HUES48 (cell line): Measurements from ENCODE around the gene MARCHF10.
"Not testable (repeated sequence)": the region's sequence is repeated elsewhere in the genome, so short reads cannot be mapped to it uniquely, and the experiment has no call there.

Experiments
- H3K27ac ChIP-seq: one replicate; pipeline ENCODE4 v1.7.0; 2013; ENCODE audit warnings: low read depth, low read length, inconsistent platforms
- H3K27me3 ChIP-seq: 2 replicates; pipeline ENCODE4 v1.6.1; 2013; ENCODE audit warnings: mild to moderate bottlenecking, low read length; ENCODE audit not compliant: control insufficient read depth, insufficient read depth
- H3K36me3 ChIP-seq: 2 replicates; pipeline ENCODE4 v1.6.1; 2013; ENCODE audit warnings: low read length; ENCODE audit not compliant: control insufficient read depth, insufficient read depth
- H3K4me1 ChIP-seq: 2 replicates; pipeline ENCODE4 v1.6.1; 2013; ENCODE audit warnings: mild to moderate bottlenecking, low read length; ENCODE audit not compliant: control insufficient read depth, insufficient read depth
- H3K4me3 ChIP-seq: 2 replicates; pipeline ENCODE4 v1.5.1; 2013; ENCODE audit warnings: mild to moderate bottlenecking, low read depth, low read length
- H3K9ac ChIP-seq: 2 replicates; pipeline ENCODE4 v1.6.1; 2013; ENCODE audit warnings: mild to moderate bottlenecking, low read depth, low read length, moderate library complexity
- H3K9me3 ChIP-seq: 2 replicates; pipeline ENCODE4 v1.6.1; 2013; ENCODE audit warnings: low read length; ENCODE audit not compliant: control insufficient read depth, insufficient read depth

The MARCHF10 gene

DNA sequence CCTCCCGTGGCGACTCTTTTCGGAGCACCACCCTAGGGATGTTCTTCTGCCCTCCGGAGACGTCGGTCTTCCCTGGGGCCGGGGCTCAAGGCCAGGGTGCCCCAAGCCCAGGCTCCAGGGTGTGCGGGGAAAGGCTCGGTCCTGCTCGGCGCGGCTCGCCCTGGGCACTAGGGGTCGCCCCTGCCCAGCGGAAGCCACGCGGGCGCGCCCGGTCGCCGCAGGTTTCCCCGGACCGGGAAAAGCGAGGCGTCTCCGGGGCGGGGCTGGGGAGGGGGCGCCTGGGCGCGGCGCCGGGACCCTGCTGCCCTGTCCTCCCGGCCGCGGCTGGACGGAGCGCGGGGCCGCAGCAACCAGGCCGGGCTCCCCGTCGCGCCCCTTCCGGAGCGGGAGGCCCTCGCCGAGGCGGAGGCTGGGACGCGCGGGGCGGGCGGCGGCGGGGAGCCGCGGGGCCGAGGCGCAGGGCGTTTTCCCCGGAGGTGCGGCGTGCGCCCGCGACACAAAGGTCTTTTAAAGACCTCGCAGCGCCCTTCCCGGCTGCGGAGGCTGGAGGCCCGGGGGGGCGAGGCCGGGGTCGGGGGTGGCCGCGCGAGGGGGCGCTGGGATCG, 104.2 kb downstream of the MARCHF10 start:
- peak overlapping the region; percentile 63 for H3K27ac ChIP-seq
- peak overlapping the region; percentile 74 for H3K9ac ChIP-seq
- no peaks in the 10 kb centered on the region for H3K36me3 ChIP-seq

DNA sequence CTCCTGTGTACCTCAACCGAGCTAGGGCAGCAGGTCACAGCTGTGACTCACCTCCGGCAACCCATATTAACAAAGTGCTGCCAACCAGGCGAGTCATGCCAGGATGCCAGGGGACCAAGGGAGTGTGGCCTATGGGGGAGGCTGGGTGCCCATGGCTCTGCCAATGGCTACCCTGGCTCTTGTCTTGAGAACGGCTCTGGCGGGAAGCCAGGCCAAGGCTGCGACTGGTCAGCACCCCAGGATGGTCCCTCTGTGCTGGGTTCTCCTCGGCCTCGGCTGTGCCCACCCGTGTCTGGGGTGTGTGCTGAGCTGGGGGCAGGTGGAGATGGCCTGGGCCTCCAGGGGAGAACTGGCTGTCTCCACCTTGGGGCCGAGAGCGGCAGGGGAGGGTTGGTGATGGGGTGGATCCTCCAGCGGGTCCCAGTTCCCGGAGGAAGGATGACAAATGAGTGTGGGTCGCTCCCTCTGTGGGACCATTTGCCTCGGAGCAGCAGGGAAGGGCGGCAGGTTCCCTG, 104.8 kb downstream of the MARCHF10 start:
- Histone ChIP-seq H3K4me3 (peak overlapping the region; percentile 73), H3K27me3 (peaks cover 23% of the 10 kb centered on the region; the same call in 1 of the 2 replicates), H3K36me3 (no peaks in the 10 kb centered on the region), H3K4me1 (peaks cover 30% of the 10 kb centered on the region), H3K9me3 (no peaks in the 10 kb centered on the region), H3K27ac (no peak overlapping the region), H3K9ac (no peak overlapping the region)

More for the DNA sequence above, 104.2 kb downstream of the MARCHF10 start:
- peak overlapping the region; percentile 73 for H3K4me3 ChIP-seq
- H3K4me1 ChIP-seq, result peaks cover 30% of the 10 kb centered on the region
- H3K27me3 ChIP-seq, result peaks cover 23% of the 10 kb centered on the region; the same call in 1 of the 2 replicates
- H3K9me3 ChIP-seq, result peaks cover 5% of the 10 kb centered on the region; the same call in 1 of the 2 replicates

DNA sequence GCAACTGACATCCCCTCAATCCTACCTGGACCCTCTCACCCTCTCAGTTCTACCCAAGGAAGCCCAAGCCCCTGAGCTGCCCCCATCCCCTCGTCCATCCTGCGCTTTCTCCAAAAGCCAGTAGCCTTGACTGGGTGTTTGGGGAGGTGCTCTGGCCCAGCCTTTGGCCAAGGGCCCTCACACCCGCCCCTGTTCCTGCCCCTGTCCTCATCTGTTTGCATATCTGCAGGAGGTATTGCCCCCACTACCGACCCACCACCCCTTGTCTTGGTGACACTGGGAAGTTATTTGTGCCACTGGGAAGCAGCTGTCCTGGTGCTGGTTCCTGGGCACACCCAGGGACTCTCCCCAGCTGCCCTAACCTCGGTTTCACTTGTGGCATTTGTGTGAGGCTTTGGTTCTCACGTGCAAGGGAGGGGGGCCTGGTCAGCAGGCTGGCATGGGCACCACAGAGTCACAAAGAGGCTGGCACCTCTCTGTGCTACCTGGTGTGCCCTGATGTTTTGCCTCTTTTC, 105.3 kb downstream of the MARCHF10 start:
- H3K9ac ChIP-seq, result no peak overlapping the region
- no peak overlapping the region for H3K27ac ChIP-seq
- H3K27me3 ChIP-seq, result peaks cover 23% of the 10 kb centered on the region; the same call in 1 of the 2 replicates
- no peak overlapping the region for H3K4me3 ChIP-seq
- H3K4me1 ChIP-seq, result peaks cover 30% of the 10 kb centered on the region
- H3K9me3 ChIP-seq, result no peaks in the 10 kb centered on the region
- H3K36me3 ChIP-seq, result no peaks in the 10 kb centered on the region

DNA sequence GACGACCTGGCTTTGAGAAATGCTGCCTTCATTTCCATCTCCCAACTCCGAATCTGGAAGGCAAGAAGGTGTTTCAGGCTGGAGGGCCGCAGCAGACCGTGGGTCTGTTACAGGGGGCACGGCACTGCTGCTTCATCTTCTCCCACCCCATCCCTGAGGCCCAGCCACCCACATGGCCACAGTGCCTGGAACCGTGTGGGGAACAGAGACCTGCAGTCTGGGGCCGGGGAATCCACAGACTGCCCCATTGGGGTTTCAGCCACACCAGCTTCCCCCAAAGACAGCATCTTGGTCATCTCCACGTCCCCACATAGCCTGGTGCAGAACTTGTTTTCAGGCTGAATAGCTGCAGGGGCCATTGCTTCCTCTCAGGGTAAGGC, 106.4 kb downstream of the MARCHF10 start:
- Histone ChIP-seq H3K4me3 (no peak overlapping the region), H3K36me3 (no peaks in the 10 kb centered on the region), H3K27ac (no peak overlapping the region), H3K4me1 (peaks cover 22% of the 10 kb centered on the region), H3K9ac (no peak overlapping the region), H3K9me3 (no peaks in the 10 kb centered on the region), H3K27me3 (peaks cover 14% of the 10 kb centered on the region; the same call in 1 of the 2 replicates)

DNA sequence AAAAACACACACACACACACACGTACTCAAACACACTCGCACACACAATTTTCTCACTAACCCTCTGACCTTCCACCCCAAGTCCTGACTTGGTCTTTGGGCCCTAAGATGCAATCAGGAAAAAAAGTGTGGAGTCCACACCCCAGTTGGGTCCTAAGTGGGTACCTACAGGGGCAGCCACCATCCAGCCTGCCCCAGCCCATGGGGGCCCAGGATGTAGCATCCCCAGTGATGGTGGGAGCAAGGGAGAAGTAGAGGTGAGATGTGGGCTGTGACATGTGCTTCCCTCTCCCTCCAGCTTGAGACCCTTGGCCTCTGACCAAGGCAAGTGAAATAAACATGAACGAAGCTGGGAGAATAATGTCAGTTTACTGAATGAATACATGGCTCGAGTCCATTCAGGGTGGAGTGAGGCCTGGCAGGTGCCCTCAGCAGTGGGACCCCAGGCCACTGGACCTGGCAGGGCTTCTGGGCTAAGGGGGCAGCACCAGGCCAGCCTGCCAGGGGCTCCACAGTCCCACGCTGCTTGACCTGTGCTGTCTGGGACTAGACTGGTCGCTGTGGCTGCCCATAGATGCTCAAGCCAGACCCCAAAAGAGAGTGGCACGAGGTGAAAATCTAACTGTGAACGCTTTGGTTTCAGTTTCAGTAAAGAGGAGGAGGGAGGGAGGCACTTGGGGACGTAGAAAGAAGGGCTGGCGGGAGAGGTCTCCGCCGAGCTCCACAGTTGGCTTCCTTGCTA, 107.0 kb downstream of the MARCHF10 start:
- Histone ChIP-seq H3K9ac (no peak overlapping the region), H3K27me3 (peaks cover 12% of the 10 kb centered on the region; the same call in 1 of the 2 replicates), H3K27ac (no peak overlapping the region), H3K36me3 (no peaks in the 10 kb centered on the region), H3K9me3 (no peaks in the 10 kb centered on the region), H3K4me1 (peaks cover 16% of the 10 kb centered on the region), H3K4me3 (no peak overlapping the region)

DNA sequence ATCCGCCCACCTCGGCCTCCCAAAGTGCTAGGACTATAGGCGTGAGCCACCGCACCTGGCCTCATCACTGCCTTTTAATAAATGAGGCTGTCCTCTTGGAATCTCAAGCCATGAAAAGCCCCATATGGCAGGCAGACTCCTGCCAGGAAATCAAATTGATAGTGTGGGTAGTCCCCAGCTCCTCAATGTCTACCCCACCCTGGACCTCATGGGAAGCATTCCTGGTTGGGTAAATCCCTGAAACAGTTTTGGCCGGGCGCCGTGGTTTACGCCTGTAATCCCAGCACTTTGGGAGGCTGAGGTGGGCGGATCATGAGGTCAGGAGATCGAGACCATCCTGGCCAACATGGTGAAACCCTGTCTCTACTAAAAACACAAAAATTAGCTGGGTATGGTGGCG, 109.7 kb downstream of the MARCHF10 start:
- H3K27ac ChIP-seq, H3K36me3 ChIP-seq, H3K27me3 ChIP-seq, H3K9ac ChIP-seq, H3K9me3 ChIP-seq, H3K4me1 ChIP-seq, H3K4me3 ChIP-seq: not testable (repeated sequence)

DNA sequence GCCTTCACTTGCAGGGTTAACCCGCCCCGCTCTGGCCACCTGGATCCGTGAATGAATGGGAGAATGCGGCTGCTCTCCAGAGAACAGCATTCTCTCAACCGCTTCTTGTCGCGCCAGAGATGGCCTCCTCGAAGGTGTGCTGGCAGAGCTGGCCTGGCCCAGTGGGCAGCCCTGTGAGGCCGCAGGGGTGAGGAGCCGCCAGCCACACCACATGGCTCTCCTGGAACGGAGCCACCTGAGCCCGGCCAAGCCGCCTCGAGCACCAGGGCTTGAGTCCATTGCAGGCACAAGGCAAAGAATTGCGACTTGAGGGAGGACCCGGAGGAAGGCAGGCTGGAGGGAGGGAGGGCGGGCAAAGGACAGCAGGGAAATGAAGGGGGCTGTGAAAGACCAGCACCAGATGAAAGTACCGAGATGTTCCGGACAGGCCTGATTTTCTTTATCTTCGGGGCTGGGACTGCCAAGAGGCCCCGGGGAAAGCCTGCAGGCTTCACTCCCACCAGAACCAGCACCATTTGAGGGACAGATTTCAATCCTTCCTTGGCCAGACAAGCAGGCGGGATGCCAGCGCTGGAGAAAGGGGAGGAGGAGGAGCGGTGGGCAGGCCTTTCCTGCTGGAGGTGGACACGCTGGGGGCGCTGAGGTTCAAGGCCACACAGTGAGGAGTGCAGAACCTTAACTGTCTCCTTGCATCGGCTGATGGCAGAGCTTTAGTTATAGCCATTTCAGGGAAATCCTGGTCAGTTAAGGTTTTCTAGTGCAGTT, 111.2 kb downstream of the MARCHF10 start:
- H3K27me3 ChIP-seq, result no peaks in the 10 kb centered on the region
- H3K4me1 ChIP-seq, result no peaks in the 10 kb centered on the region
- no peak overlapping the region for H3K9ac ChIP-seq
- H3K36me3 ChIP-seq, result no peaks in the 10 kb centered on the region
- no peak overlapping the region for H3K4me3 ChIP-seq
- no peak overlapping the region for H3K27ac ChIP-seq
- H3K9me3 ChIP-seq, result no peaks in the 10 kb centered on the region

DNA sequence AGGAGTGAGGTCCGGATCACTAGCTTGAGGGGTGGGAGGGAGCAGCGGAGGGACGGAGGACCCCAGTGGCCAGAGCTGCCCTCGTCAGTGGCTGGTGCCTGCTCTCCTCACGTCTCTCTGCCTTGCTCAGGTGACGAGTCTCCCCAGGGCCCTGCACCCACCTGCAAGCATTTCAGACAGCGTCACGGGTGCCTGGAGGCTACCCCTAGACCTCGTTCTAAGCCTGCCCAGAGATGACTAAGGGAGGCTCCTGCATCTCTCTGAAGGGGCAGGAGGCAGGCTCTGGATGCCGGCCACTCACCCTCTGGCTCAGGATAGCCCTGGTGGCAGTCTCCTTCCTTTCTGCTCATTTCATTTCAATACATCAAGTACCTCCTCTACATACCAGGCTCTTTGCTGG, 111.9 kb downstream of the MARCHF10 start:
- no peaks in the 10 kb centered on the region for H3K4me1 ChIP-seq
- H3K27me3 ChIP-seq, result no peaks in the 10 kb centered on the region
- H3K27ac ChIP-seq, result no peak overlapping the region
- no peak overlapping the region for H3K9ac ChIP-seq
- no peak overlapping the region for H3K4me3 ChIP-seq
- H3K36me3 ChIP-seq, result no peaks in the 10 kb centered on the region
- H3K9me3 ChIP-seq, result no peaks in the 10 kb centered on the region

DNA sequence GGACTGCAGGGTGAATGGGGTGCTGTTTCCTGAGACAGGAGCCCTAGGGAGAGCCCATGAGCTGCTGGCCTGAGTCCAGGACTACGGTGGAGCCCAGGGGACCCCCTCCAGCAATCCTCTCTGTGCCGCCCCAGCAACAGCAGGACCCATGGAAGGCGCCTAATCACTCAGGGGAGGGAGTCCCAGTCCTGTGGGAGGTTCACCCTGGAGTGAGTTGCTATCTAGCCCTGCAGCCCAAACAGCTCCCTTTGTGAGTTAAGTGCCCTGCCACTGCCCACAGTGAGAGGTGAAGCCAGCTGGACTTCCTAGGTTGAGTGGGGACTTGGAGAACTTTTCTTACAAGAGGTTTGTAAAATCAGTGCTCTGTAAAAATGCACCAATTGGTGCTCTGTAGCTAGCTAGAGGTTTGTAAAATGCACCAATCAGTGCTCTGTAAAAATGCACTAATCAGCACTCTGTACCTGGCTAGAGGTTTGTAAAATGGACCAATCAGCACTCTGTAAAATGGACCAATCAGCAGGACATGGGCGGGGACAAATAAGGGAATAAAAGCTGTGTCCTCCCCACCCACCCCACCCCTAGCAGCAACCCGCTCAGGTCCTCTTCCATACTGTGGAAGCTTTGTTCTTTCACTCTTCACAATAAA, 112.9 kb downstream of the MARCHF10 start:
- H3K36me3 ChIP-seq, H3K4me3 ChIP-seq, H3K9me3 ChIP-seq, H3K27ac ChIP-seq, H3K27me3 ChIP-seq, H3K4me1 ChIP-seq, H3K9ac ChIP-seq: not testable (repeated sequence)

DNA sequence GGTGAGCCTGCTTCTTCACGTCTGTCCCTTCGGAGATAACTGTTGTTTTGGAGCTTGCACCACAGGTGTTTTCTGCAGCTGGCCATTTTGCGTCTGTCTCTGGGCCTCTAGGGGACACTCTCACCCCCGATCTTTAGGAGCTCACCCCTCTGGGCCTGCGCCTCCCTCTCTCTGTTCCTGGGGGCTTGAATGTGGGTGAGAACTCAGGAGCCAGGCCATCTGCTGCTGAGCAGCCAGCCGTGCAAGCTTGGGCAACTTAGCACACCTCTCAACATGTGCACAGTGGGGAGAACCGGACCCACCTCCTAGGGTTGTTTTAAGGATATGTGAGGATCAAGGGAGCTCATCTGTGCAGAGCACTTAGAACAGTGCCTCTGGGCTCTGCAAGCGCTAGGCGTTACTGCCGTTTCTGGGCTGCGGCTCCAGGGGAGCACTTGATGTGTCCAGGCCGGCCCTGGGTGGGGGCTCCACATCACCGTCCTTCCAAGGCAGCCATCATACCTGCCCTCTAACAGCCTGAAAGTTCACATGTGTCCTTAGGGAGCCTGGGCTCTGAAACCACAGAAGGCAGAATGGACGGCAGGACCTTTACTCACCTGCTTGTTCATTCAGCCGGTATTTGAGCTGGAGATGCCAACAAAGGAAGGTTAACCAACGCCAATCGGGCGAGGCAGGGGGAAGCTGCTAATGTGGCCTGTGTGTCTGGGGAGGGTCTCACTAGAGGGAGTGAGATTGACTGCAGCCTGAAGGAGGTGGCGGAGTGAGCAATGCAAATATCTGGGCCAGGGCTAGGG, 114.3 kb downstream of the MARCHF10 start:
- Histone ChIP-seq H3K27ac (no peak overlapping the region), H3K36me3 (no peaks in the 10 kb centered on the region; the same call in 1 of the 2 replicates), H3K4me1 (no peaks in the 10 kb centered on the region), H3K9ac (no peak overlapping the region), H3K9me3 (no peaks in the 10 kb centered on the region), H3K27me3 (no peaks in the 10 kb centered on the region), H3K4me3 (no peak overlapping the region)
